Lower leg skin (tissue), 3 donors: Measurements from ENCODE around the gene MCAT.

ENCODE experiments used
- CTCF ChIP-seq, 3 donors: fragments of 450-650 bp; IDR thresholded peaks; one replicate each; pipeline ENCODE4 v1.5.1; 2016; ENCODE audit warnings: antibody characterized with exemption in 3 of 3, mild to moderate bottlenecking in 3 of 3, moderate library complexity in 2 of 3
- POLR2A ChIP-seq, 2 donors: fragments of 450-650 bp; IDR thresholded peaks; one replicate each; pipeline ENCODE4 v1.6.1; 2016 to 2017; ENCODE audit warnings: antibody characterized with exemption in 2 of 2, mild to moderate bottlenecking in 1 of 2, moderate library complexity in 1 of 2

GRCh38 chr22:43171019-43171491 is 27.9 kb upstream of the MCAT start:
- TF ChIP-seq CTCF (IDR thresholded peaks at IDR 0.05) (no peak), POLR2A (IDR thresholded peaks at IDR 0.05) (no peak)
